ENCODE data around the gene EIF4A3. TPM values are rescaled to one million over a fixed set of nuclear protein-coding genes. Genes with fewer than 3 reads are reported as not detected.

EIF4A3 gene
- total and polyA plus RNA-seq, 9 of the 15 experiments (the other 6 are each of a cell fraction or from before 2014, with no cell fraction given) = 62.7 to 171 (median 127) TPM

GRCh38 chr17:80101011-80101945 is 45.6 kb downstream of the EIF4A3 start, which contains the start of gene GAA (continued):
- TF ChIP-seq SPI1 (IDR thresholded peaks at IDR 0.05; ENCODE audit: borderline replicate concordance, low read depth, low read length) (no peak), TFAP4 (CRISPR knock-in tag; IDR thresholded peaks at IDR 0.05; ENCODE audit: borderline replicate concordance) (no peak; the same call in 1 of the 2 replicates), GABPB2 (CRISPR knock-in tag; conservative IDR thresholded peaks at IDR 0.05) (no peak), U2AF1 (optimal IDR thresholded peaks at IDR 0.05; ENCODE audit: low read depth, low read length) (peak; percentile 41), RBM14 (IDR thresholded peaks at IDR 0.05; ENCODE audit: borderline replicate concordance, insufficient read depth, low read depth, low read length) (no peak), ARNT (IDR thresholded peaks at IDR 0.05) (no peak), FIP1L1 (IDR thresholded peaks at IDR 0.05; ENCODE audit: low read depth, low read length, poor library complexity, severe bottlenecking) (peak; percentile 35), TARDBP (IDR thresholded peaks at IDR 0.05) (peak; percentile 70; the same call in 1 of the 2 replicates), GTF3C2 (IDR thresholded peaks at IDR 0.05; ENCODE audit: borderline replicate concordance, extremely low read depth, insufficient read length) (no peak), PTTG1 (tag; IDR thresholded peaks at IDR 0.05; ENCODE audit: low read depth) (no peak), SMARCE1 (IDR thresholded peaks at IDR 0.05) (no peak), U2AF2 (optimal IDR thresholded peaks at IDR 0.05; ENCODE audit: low read depth, low read length) (no peak), RFX7 (CRISPR knock-in tag; IDR thresholded peaks at IDR 0.05) (no peak), CBX3 (IDR thresholded peaks at IDR 0.05; ENCODE audit: borderline replicate concordance in 1 of 2, low read length in 2 of 2) (no peak), CBX8 (IDR thresholded peaks at IDR 0.05; ENCODE audit: borderline replicate concordance, extremely low read depth, low read depth, low read length, poor library complexity, severe bottlenecking) (no peak), STAT5B (CRISPR knock-in tag; IDR thresholded peaks at IDR 0.05) (no peak), SETDB1 (IDR thresholded peaks at IDR 0.05; ENCODE audit: low read length) (no peak), ZBTB1 (CRISPR knock-in tag; IDR thresholded peaks at IDR 0.05; ENCODE audit: borderline replicate concordance, low read depth) (no peak), HDAC6 (IDR thresholded peaks at IDR 0.05; ENCODE audit: low read depth, low read length) (no peak), TOE1 (IDR thresholded peaks at IDR 0.05; ENCODE audit: borderline replicate concordance) (peak; percentile 84; the same call in 1 of the 2 replicates), TOE1 (CRISPR knock-in tag; IDR thresholded peaks at IDR 0.05; ENCODE audit: borderline replicate concordance, low read depth) (no peak)
- TF ChIP-seq, protein P1, sequence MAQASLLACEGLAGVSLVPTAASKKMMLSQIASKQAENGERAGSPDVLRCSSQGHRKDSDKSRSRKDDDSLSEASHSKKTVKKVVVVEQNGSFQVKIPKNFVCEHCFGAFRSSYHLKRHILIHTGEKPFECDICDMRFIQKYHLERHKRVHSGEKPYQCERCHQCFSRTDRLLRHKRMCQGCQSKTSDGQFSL (CRISPR knock-in tag; IDR thresholded peaks at IDR 0.05) = 0 out of 2 replicates have a peak, but pooled peaks have one; percentile 19
- TF ChIP-seq, protein P1 (tag; IDR thresholded peaks at IDR 0.05) = no peak
